GM19043 (cell line): Measurements from ENCODE around the gene KCNK6.

Experiments
- ATAC-seq: cut with Tn5 transposase; IDR thresholded peaks from one replicate; pipeline ENCODE4 v1.9.1; 2021; ENCODE audit warnings: low read depth; ENCODE audit not compliant: unreplicated experiment

Gene KCNK6

GRCh38 chr19:38319421-38320258 is at the start of gene KCNK6:
KCNK6 (plus strand) TSS chr19:38319845; CDS start chr19:38319951, 106 bp downstream.
- ATAC-seq, result no peak

- no peak for ATAC-seq
Observed at GRCh38 chr19:38270587-38271167, 49.0 kb upstream of the KCNK6 start.

GRCh38 chr19:38273499-38273898 is 46.1 kb upstream of the KCNK6 start:
- ATAC-seq, result no peak

- ATAC-seq, result no peak
Observed at GRCh38 chr19:38274739-38275138, 44.9 kb upstream of the KCNK6 start.

GRCh38 chr19:38276942-38277517 is 42.6 kb upstream of the KCNK6 start:
- ATAC-seq, result no peak

- no peak for ATAC-seq
Observed at GRCh38 chr19:38277549-38277948, 42.1 kb upstream of the KCNK6 start.

- no peak for ATAC-seq
Observed at GRCh38 chr19:38277969-38278680, 41.5 kb upstream of the KCNK6 start.

GRCh38 chr19:38278751-38279150 is 40.9 kb upstream of the KCNK6 start:
- no peak for ATAC-seq

GRCh38 chr19:38280030-38280921 is 39.4 kb upstream of the KCNK6 start:
- ATAC-seq, result no peak

GRCh38 chr19:38281811-38282566 is 37.7 kb upstream of the KCNK6 start:
- no peak for ATAC-seq

GRCh38 chr19:38283271-38283670 is 36.4 kb upstream of the KCNK6 start:
- no peak for ATAC-seq

- ATAC-seq, result no peak
Observed at GRCh38 chr19:38284422-38284821, 35.2 kb upstream of the KCNK6 start.

GRCh38 chr19:38285567-38285966 is 34.1 kb upstream of the KCNK6 start:
- no peak for ATAC-seq

GRCh38 chr19:38287604-38288003 is 32.0 kb upstream of the KCNK6 start:
- no peak for ATAC-seq

GRCh38 chr19:38288123-38288855 is 31.4 kb upstream of the KCNK6 start:
- ATAC-seq, result no peak

- ATAC-seq, result no peak
Observed at GRCh38 chr19:38289955-38290354, 29.7 kb upstream of the KCNK6 start.

GRCh38 chr19:38290631-38291147 is 29.0 kb upstream of the KCNK6 start:
- no peak for ATAC-seq

GRCh38 chr19:38291855-38292254 is 27.8 kb upstream of the KCNK6 start:
- ATAC-seq, result no peak

GRCh38 chr19:38293281-38293680 is 26.4 kb upstream of the KCNK6 start:
- no peak for ATAC-seq
